Nephron progenitor cell (in vitro differentiated cells): ENCODE measurements around the gene PSTPIP1.

ENCODE experiments used
- DNase-seq: peaks from one replicate; pipeline ENCODE4 v3.0.0; 2021
- H3K27ac Mint-ChIP-seq: 2 replicates; pipeline ENCODE4 v1.8.0; 2021; ENCODE audit warnings: mild to moderate bottlenecking, moderate library complexity, mixed read lengths
- H3K27me3 Mint-ChIP-seq: 2 replicates; pipeline ENCODE4 v1.8.0; 2021; ENCODE audit warnings: mild to moderate bottlenecking, low read depth, mixed read lengths; ENCODE audit not compliant: poor library complexity
- H3K36me3 Mint-ChIP-seq: 2 replicates; pipeline ENCODE4 v1.8.0; 2021; ENCODE audit warnings: low read depth, mixed read lengths
- H3K4me1 Mint-ChIP-seq: 2 replicates; pipeline ENCODE4 v1.8.0; 2021; ENCODE audit warnings: mixed read lengths
- H3K4me3 Mint-ChIP-seq: 2 replicates; pipeline ENCODE4 v1.8.0; 2021; ENCODE audit warnings: mild to moderate bottlenecking, moderate library complexity, mixed read lengths
- H3K9me3 Mint-ChIP-seq: 2 replicates; pipeline ENCODE4 v1.8.0; 2021; ENCODE audit warnings: mild to moderate bottlenecking, moderate library complexity, mixed read lengths
- TF ChIP-seq, protein P1 (sequence below): fragments of 200-600 bp; sonication (generic); IDR thresholded peaks from 2 replicates; pipeline ENCODE4 v1.5.0; 2021; ENCODE audit warnings: antibody characterized with exemption

PSTPIP1 gene

DNA sequence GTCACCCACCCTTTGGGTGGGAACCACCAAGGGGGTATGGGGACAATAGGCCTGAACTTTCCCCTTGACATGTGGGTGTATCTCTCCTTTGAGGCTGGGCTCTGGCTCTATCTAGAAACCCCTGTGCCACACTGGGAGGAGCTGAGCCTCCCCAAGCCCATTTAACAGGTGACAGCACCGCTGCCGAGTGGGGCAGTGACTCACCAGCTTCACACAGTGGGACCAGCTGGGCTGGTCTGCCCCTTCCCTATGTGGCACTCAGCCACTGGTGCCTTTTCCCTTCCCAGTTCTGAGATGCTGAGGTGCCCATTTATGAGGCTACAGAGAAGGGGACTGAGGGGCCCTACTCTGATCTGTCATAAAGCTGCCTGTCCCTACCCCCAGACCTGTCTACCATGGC is 5.1 kb downstream of the PSTPIP1 start:
- no peak for DNase-seq
- TF ChIP-seq, protein P1, sequence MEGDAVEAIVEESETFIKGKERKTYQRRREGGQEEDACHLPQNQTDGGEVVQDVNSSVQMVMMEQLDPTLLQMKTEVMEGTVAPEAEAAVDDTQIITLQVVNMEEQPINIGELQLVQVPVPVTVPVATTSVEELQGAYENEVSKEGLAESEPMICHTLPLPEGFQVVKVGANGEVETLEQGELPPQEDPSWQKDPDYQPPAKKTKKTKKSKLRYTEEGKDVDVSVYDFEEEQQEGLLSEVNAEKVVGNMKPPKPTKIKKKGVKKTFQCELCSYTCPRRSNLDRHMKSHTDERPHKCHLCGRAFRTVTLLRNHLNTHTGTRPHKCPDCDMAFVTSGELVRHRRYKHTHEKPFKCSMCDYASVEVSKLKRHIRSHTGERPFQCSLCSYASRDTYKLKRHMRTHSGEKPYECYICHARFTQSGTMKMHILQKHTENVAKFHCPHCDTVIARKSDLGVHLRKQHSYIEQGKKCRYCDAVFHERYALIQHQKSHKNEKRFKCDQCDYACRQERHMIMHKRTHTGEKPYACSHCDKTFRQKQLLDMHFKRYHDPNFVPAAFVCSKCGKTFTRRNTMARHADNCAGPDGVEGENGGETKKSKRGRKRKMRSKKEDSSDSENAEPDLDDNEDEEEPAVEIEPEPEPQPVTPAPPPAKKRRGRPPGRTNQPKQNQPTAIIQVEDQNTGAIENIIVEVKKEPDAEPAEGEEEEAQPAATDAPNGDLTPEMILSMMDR, result no peak
- H3K4me1 Mint-ChIP-seq, result peaks cover 11% of the 10 kb centered on the region
- H3K36me3 Mint-ChIP-seq, result no peaks in the 10 kb centered on the region
- no peak overlapping the region for H3K27ac Mint-ChIP-seq
- peaks cover 4% of the 10 kb centered on the region for H3K9me3 Mint-ChIP-seq
- no peak overlapping the region for H3K4me3 Mint-ChIP-seq
- H3K27me3 Mint-ChIP-seq, result peaks cover 12% of the 10 kb centered on the region

DNA sequence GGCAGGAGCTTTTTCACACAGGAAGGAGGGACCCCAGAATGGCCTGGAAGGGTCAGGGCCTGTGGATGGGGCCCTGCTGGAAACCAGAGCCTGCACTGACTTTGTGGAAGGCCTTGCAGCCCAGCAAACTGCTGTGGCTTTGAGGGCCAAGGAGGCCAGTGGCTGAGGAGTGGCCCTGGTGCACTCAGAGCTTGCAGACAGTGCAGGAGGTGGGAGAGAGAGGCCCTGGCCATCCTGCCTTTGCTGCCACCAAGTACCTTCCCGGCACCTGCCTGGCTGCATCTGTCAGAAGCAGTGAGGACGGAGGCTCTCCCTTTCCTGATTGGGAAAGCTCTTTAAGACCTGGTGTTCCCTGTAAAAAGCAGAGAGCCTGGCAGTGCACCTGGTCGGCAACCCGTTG is 6.4 kb downstream of the PSTPIP1 start:
- no peak overlapping the region for H3K27ac Mint-ChIP-seq
- peaks cover 4% of the 10 kb centered on the region for H3K9me3 Mint-ChIP-seq
- TF ChIP-seq, protein P1, result no peak
- no peak overlapping the region for H3K4me3 Mint-ChIP-seq
- DNase-seq, result no peak
- peaks cover 12% of the 10 kb centered on the region for H3K27me3 Mint-ChIP-seq
- H3K4me1 Mint-ChIP-seq, result peaks cover 11% of the 10 kb centered on the region
- H3K36me3 Mint-ChIP-seq, result no peaks in the 10 kb centered on the region

DNA sequence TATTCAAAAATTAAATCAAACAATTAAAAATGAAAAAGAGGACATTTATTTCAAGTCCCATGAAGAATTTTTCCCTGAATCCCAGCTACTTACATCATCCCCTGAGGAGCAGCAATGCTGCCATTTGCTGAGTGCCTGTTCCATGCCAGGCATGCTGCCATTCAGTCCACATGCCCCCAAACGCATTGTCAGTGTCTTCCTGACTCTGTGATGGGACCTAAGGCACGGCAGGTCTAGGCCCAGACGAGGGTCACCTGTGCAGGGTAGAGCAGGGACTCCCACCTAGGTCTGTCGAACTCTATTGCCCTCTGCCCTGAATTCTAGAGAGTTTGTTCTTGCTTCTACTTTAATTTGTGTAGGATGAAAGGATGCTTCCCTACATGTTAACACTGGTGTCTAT is 7.0 kb downstream of the PSTPIP1 start:
- TF ChIP-seq, protein P1, result no peak
- Mint-ChIP-seq H3K4me1 (peaks cover 11% of the 10 kb centered on the region), H3K4me3 (no peak overlapping the region), H3K27ac (no peak overlapping the region), H3K36me3 (no peaks in the 10 kb centered on the region), H3K27me3 (peaks cover 12% of the 10 kb centered on the region), H3K9me3 (peaks cover 4% of the 10 kb centered on the region)
- no peak for DNase-seq

DNA sequence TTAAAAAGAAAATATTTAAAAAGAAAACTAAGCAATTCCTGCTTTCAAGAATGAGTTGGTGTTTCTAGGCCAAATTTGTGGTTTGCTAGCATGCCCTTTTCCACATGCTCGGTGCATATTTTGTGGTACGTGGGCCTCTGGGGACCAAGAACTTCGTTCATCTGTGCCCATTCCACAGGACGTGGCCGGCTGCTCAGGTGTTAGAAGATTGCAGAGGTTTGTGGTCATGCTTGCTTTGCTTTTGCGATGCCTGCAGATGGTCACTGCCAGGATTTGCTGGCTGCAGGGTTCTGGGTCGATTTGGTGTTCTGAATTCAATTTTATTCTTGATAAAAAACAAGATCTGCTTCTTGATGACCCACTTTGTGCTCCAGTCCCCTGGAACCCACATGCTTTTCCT is 7.5 kb downstream of the PSTPIP1 start:
- peaks cover 11% of the 10 kb centered on the region for H3K4me1 Mint-ChIP-seq
- H3K27ac Mint-ChIP-seq, result no peak overlapping the region
- TF ChIP-seq, protein P1, result no peak
- DNase-seq, result no peak
- peaks cover 4% of the 10 kb centered on the region for H3K9me3 Mint-ChIP-seq
- no peak overlapping the region for H3K4me3 Mint-ChIP-seq
- peaks cover 8% of the 10 kb centered on the region for H3K27me3 Mint-ChIP-seq
- no peaks in the 10 kb centered on the region for H3K36me3 Mint-ChIP-seq

DNA sequence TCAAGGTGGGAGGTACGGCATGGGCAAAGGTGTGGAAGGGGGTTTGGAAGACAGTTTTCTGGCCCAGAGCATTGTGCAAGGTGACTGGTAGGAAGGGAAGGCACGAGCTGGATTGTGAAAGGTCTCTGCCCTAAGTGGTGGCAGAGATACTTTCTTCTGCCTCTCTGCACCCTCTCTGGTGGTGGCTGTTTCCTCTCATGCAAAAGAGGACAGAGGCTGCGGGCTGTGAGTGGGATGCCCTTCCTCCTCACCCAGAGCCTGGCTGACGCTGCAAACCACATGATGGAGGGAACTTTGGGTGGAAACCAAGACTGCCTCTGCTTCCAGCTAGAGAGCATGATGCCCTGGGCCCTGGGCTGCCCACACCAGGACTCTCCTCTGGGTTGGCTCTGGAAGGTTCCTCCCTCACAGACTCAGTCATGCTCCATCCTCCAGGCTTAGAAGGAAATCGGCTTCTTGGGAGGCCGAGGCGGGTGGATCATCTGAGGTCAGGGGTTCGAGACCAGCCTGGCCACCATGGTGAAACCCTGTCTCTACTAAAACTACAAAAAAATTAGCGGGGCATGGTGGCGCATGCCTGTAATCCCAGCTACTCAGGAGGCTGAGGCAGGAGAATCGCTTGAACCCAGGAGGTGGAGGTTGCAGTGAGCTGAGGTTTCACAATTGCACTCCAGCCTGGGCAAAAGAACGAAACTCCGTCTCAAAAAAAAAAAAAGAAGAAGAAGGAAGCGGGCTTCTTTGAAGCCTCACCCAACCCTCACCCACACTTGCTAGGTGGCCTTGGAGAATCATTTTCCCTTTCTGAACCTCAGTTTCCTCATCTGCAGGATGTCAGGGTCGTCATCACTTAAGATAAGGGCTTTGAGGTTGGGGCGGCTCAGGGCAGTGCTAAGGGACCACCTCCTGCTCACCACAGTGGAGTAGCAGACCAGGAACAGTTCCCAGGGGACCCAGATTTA is 8.3 kb downstream of the PSTPIP1 start:
- Mint-ChIP-seq H3K27ac (no peak overlapping the region), H3K9me3 (peaks cover 4% of the 10 kb centered on the region), H3K36me3 (no peaks in the 10 kb centered on the region), H3K4me1 (peaks cover 11% of the 10 kb centered on the region), H3K4me3 (no peak overlapping the region), H3K27me3 (peaks cover 8% of the 10 kb centered on the region)
- DNase-seq, result no peak
- TF ChIP-seq, protein P1, result no peak

DNA sequence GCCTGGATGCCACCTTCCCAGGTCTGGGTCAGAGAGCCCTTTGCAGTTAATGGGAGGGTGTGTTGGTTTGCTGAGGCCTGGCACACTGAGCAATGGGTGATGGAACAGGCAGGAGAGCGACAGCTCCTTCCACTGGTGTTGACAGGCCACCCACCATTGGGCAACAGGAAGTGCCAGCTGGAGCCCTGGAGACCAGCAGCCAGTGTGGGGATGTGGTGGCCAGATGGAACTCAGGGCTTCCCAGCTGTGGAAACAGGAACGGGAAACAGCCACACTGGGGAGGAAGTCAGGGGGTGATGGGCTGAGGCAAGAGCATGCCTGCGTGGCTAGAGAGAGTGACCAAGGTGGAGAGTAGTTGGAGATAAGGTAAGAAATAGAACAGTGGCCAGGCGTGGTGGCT is 9.3 kb downstream of the PSTPIP1 start:
- no peaks in the 10 kb centered on the region for H3K36me3 Mint-ChIP-seq
- no peak for DNase-seq
- H3K4me1 Mint-ChIP-seq, result peaks cover 5% of the 10 kb centered on the region
- peaks cover 6% of the 10 kb centered on the region for H3K27me3 Mint-ChIP-seq
- H3K4me3 Mint-ChIP-seq, result no peak overlapping the region
- no peak overlapping the region for H3K27ac Mint-ChIP-seq
- peaks cover 4% of the 10 kb centered on the region for H3K9me3 Mint-ChIP-seq
- TF ChIP-seq, protein P1, result no peak
